Heart left ventricle (tissue), 16 donors: ENCODE measurements around the gene MAST4. TPM values are rescaled to one million over a fixed set of nuclear protein-coding genes. Genes with fewer than 3 reads are reported as not detected.

Source experiments
- ATAC-seq, 4 donors: fragments of 200-7000 bp; cut with Tn5 transposase; one replicate each; pipeline ENCODE4 v1.9.1; 2020 to 2022; ENCODE audit warnings: moderate library complexity in 4 of 4, mild to moderate bottlenecking in 3 of 4, moderate number of reproducible peaks in 1 of 4
- DNase-seq, 5 donors: peaks; one replicate each; pipeline ENCODE4 v3.0.0-alpha.2; 2020
- H3K27ac ChIP-seq, 12 donors: fragments of 200-600 bp; sonication (generic) in 4 of 12; one replicate each; pipeline versions ENCODE4 v1.5.0 to v1.8.0; 2016 to 2022; ENCODE audit warnings: mild to moderate bottlenecking in 2 of 12
- H3K27me3 ChIP-seq, 9 donors: fragments of 200-600 bp; sonication (generic) in 2 of 9; one replicate each; pipeline versions ENCODE4 v1.5.1 to v1.8.0; 2016 to 2022; ENCODE audit warnings: mild to moderate bottlenecking in 3 of 9
- H3K36me3 ChIP-seq, 9 donors: fragments of 200-600 bp; sonication (generic) in 2 of 9; one replicate each; pipeline versions ENCODE4 v1.5.0 to v1.8.0; 2018 to 2022; ENCODE audit warnings: mild to moderate bottlenecking in 2 of 9
- H3K4me1 ChIP-seq, 12 donors: fragments of 200-600 bp; sonication (generic) in 4 of 12; one replicate each; pipeline versions ENCODE4 v1.5.0 to v1.8.0; 2016 to 2022; ENCODE audit warnings: mild to moderate bottlenecking in 3 of 12
- H3K4me3 ChIP-seq, 12 donors: fragments of 200-600 bp; sonication (generic) in 4 of 12; one replicate each; pipeline versions ENCODE4 v1.5.0 to v1.8.0; 2017 to 2022; ENCODE audit warnings: mild to moderate bottlenecking in 9 of 12, moderate library complexity in 4 of 12
- H3K9me3 ChIP-seq, 12 donors: fragments of 200-600 bp; sonication (generic) in 4 of 12; one replicate each; pipeline versions ENCODE4 v1.5.0 to v1.8.0; 2016 to 2022; ENCODE audit warnings: mild to moderate bottlenecking in 1 of 12
- CTCF ChIP-seq, 12 donors: fragments of 200-600 bp; sonication (generic) in 4 of 12; IDR thresholded peaks; one replicate each; pipeline versions ENCODE4 v1.5.0 to v1.8.0; 2018 to 2022; ENCODE audit warnings: antibody characterized with exemption in 12 of 12, mild to moderate bottlenecking in 5 of 12
- POLR2A ChIP-seq, 2 donors: fragments of 450-650 bp; IDR thresholded peaks; one replicate each; pipeline ENCODE4 v1.6.1; 2017; ENCODE audit warnings: antibody characterized with exemption in 2 of 2, mild to moderate bottlenecking in 2 of 2, moderate library complexity in 2 of 2
- WGBS, 4 donors: extraction: QIAGEN DNeasy Blood & Tissue Kit in 2 of 4; methylation state at CpG; one replicate each; pipeline versions ENCODE4 v1.1.5 to v1.1.7; 2013 to 2018; 5-methylcytosine and 5-hydroxymethylcytosine counted together
- intact Hi-C, 10 donors: fragments of 100-400 bp; cut with DNase I; formaldehyde crosslinking; loops; one replicate each; pipeline versions ENCODE4 v1.11.1 to v1.14.2; 2022
- polyA plus RNA-seq, 2 donors: library from polyadenylated mRNA; stranded (reverse); fragments of 200-250 nt; gene quantifications; one replicate each; pipeline ENCODE4 v1.2.3, GENCODE V29; 2013
- total RNA-seq, 9 donors: library from RNA; depleted of rRNA in 2 of 9; stranded (reverse); fragments of >200 nt in 2 of 9; fragmentation: NEBNext Ultra II Directional in 3 of 9; extraction: Animal tissue kit (Norgen Biotek cat#: 25700) in 3 of 9; gene quantifications; one replicate each; pipeline versions ENCODE4 v1.1.0 to v1.2.4, GENCODE V29; 2016 to 2023
- donor health status: ischemic (EF 13 %, LVEDD 7.1; RV severe dilation, severe dysfunction).
- donor health status: healthy with polysubstance abuse.
- donor health status: DM: no; HTN: yes; CAD: no.
- donor health status: DM: no; HTN: no; CAD: no.
- donor health status: ischemic (EF 25% LVEDD 6.9; RV normal size, moderate dysfunction).
- donor health status: ischemic (EF 25% LVEDD 5.7; RV mildly dilated, moderate dysfunction).
- donor health status: healthy.
- donor health status: DM: yes; HTN: yes; CAD: no.
- donor health status: ischemic (EF 35%, LVEDD 5.7; RV mildly dilated, moderate dysfunction).
- donor health status: nonischemic (EF 11% LVEDD 7.7; RV severe dilation, severe dysfunction).
- donor health status: DM: yes; HTN: yes; CAD: no.
- donor health status: PGD.
- donor health status: ischemic (EF 29% LVEDD 5.4; RV normal size, mild dysfunction).
- donor health status: nonischemic (EF 23%, LVEDD 6.1; RV moderate dilation, normal function).

MAST4 gene
- total and polyA plus RNA-seq, 11 donors, result 26.8 to 96.2 (median 68.1) TPM

GRCh38 chr5:66645039-66645438 lies 48.8 kb downstream of the MAST4 start:
- WGBS, 4 donors, result 54 to 66% (median 60%) methylated on average over 3 of the region's 3 CpGs
- intact Hi-C loops, result no loop called here
- no peak overlapping the region for H3K27ac ChIP-seq
- ATAC-seq, result no peak
- no peak for TF ChIP-seq CTCF (IDR thresholded peaks at IDR 0.05)
- no peak for TF ChIP-seq POLR2A (IDR thresholded peaks at IDR 0.05)
- no peaks in the 10 kb centered on the region for H3K27me3 ChIP-seq
- H3K4me3 ChIP-seq, result no peak overlapping the region
- DNase-seq, result no peak
- H3K9me3 ChIP-seq, result no peaks in the 10 kb centered on the region
- no peaks in the 10 kb centered on the region for H3K36me3 ChIP-seq
- H3K4me1 ChIP-seq, result peaks cover 0 to 61% (median 5%) of the 10 kb centered on the region in 12 donors

DNA sequence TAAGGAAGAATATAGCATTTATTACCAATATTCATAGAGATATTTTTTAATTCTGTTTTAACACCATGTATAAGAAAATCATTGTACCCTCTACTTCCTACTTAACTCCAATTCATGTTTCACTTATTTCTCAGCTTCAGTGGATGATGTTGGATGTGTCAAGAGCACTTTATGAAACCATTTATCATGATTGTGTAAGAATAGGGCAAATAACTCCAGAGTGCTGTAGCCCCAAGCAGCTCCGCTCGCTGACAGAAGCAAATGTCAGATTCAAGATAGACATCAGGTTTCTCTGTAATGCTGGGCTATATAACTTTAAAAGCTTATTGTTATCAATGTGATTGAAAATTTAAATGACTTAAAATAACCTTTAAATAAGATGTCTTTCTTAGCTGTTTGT lies 50.4 kb downstream of the MAST4 start:
- DNase-seq (no peak), ATAC-seq (peak in 2 of 4 donors; percentile 36 to 63)
- 52 to 78% (median 61%) methylated on average over 2 of the region's 2 CpGs for WGBS, 4 donors
- no peak overlapping the region for H3K4me3 ChIP-seq
- TF ChIP-seq POLR2A (IDR thresholded peaks at IDR 0.05) (no peak), CTCF (IDR thresholded peaks at IDR 0.05) (no peak)
- peak overlapping the region in 1 of 12 donors; percentile 15 for H3K27ac ChIP-seq
- H3K36me3 ChIP-seq, result no peaks in the 10 kb centered on the region
- peaks cover 0 to 53% (median 5%) of the 10 kb centered on the region in 12 donors for H3K4me1 ChIP-seq
- intact Hi-C loops, result no loop called here
- H3K27me3 ChIP-seq, result no peaks in the 10 kb centered on the region
- peaks cover 0 to 5% (median 0%) of the 10 kb centered on the region in 12 donors for H3K9me3 ChIP-seq

DNA sequence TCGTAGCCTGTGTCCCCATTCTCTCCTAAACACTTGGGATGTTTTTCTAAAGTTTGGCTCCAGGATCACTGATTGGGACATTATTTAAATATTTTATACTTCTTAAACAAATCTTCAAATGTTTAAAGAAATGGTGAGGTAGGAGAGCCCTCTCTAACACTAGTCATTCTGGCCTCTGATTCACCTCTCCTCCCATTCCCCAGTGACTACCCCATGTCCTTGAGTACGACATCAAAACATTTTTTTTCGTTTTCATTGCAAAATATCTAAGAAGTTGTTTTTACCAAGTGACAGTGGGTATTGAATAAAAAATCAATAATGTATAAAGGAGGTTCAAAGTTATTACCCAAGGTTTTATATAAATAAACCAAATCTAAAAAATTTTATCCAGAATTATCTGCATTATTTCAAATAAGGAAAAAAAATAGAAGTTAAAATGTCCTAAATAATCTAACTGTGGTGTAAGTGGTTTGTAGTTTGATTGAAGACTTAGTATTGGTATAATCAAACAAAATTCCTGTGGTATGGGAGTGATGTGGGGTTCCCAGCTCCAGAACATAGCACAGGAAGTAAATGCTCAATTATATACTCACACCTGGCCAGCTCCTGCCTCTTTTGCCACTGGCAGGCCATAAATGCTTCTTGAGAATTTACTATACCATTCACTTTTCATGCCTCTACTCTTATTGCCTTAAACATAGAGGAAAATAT lies 51.1 kb downstream of the MAST4 start:
- H3K4me1 ChIP-seq, result peaks cover 0 to 53% (median 5%) of the 10 kb centered on the region in 12 donors
- H3K9me3 ChIP-seq, result peaks cover 0 to 7% (median 0%) of the 10 kb centered on the region in 12 donors
- TF ChIP-seq POLR2A (IDR thresholded peaks at IDR 0.05) (no peak), CTCF (IDR thresholded peaks at IDR 0.05) (no peak)
- H3K36me3 ChIP-seq, result no peaks in the 10 kb centered on the region
- H3K27me3 ChIP-seq, result no peaks in the 10 kb centered on the region
- DNase-seq (no peak), ATAC-seq (peak in 1 of 4 donors; percentile 37)
- intact Hi-C loops, result no loop called here
- H3K27ac ChIP-seq, result peak overlapping the region in 1 of 12 donors; percentile 15
- H3K4me3 ChIP-seq, result no peak overlapping the region
- WGBS, 4 donors, result 50 to 65% (median 54%) methylated on average over 3 of the region's 3 CpGs

DNA sequence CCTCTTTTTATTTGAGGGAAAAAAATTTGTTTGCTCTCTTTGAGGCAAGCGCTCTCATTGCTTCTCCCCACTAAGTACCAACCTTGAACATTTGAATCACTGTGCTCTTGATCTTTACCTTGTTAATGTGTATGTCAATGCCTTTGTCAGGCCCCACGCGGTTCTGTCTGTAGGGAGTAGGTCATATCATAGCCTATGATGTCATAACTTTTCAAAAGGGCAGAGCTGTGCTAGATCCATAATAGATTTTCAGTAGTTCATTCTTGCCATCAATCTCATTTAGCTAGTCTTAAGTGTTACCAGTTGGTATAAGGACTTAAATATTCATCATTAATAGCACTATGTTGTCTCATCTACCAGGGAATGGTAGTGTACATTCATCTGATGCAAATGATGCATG lies 56.6 kb downstream of the MAST4 start:
- no peak overlapping the region for H3K27ac ChIP-seq
- peaks cover 0 to 48% (median 14%) of the 10 kb centered on the region in 12 donors for H3K4me1 ChIP-seq
- ATAC-seq (no peak), DNase-seq (no peak)
- H3K4me3 ChIP-seq, result no peak overlapping the region
- no peaks in the 10 kb centered on the region for H3K36me3 ChIP-seq
- no peak for TF ChIP-seq POLR2A (IDR thresholded peaks at IDR 0.05)
- TF ChIP-seq CTCF (IDR thresholded peaks at IDR 0.05), result no peak
- intact Hi-C loops, result no loop called here
- no peaks in the 10 kb centered on the region for H3K27me3 ChIP-seq
- 86 to 88% (median 87%) methylated on average over 3 of the region's 3 CpGs for WGBS, 4 donors
- peaks cover 0 to 7% (median 0%) of the 10 kb centered on the region in 12 donors for H3K9me3 ChIP-seq
